ENCODE data around the gene TSNAXIP1. TPM values are rescaled to one million over a fixed set of nuclear protein-coding genes. Genes with fewer than 3 reads are reported as not detected.

TSNAXIP1 gene
- total and polyA plus RNA-seq, 4 donors: 0.09 to 1.5 (median 0.69) TPM

GRCh38 chr16:67763066-67763465 lies 43.6 kb upstream of the TSNAXIP1 start:
- DNase-seq (ENCODE audit: low spot score): no peak

More at GRCh38 chr16:67763066-67763465, 43.6 kb upstream of the TSNAXIP1 start:
- Histone ChIP-seq H3K4me3 (ENCODE audit: low read depth in 1 of 3, low read length in 3 of 3) (no peak overlapping the region), H3K9me3 (ENCODE audit: control insufficient read depth in 4 of 4, low read length in 3 of 4) (no peaks in the 10 kb centered on the region), H3K4me1 (ENCODE audit: control insufficient read depth in 4 of 4, insufficient read depth in 4 of 4, low read length in 3 of 4) (peaks cover 2 to 33% (median 17%) of the 10 kb centered on the region in 4 donors), H3K27me3 (ENCODE audit: control insufficient read depth in 4 of 4, insufficient read depth in 4 of 4, low read length in 3 of 4) (no peaks in the 10 kb centered on the region), H3K36me3 (ENCODE audit: control insufficient read depth in 4 of 4, insufficient read depth in 3 of 4, low read depth in 1 of 4, low read length in 3 of 4) (peaks cover 0 to 16% (median 4%) of the 10 kb centered on the region in 4 donors), H3K9ac (ENCODE audit: low read depth in 1 of 2, low read length in 2 of 2) (no peak overlapping the region), H3K27ac (ENCODE audit: low read depth in 1 of 2, low read length in 2 of 2) (peak overlapping the region in 1 of 2 donors; percentile 22)
- WGBS: 95% methylated on average over 5 of the region's 5 CpGs
- TF ChIP-seq CTCF (IDR thresholded peaks at IDR 0.05; ENCODE audit: low read depth, low read length, missing input control) (no peak), GABPA (IDR thresholded peaks at IDR 0.05 in 1 of 2, conservative IDR thresholded peaks at IDR 0.05 in 1 of 2) (no peak), NR2F2 (IDR thresholded peaks at IDR 0.05) (no peak), EGR1 (IDR thresholded peaks at IDR 0.05; ENCODE audit: low read depth in 2 of 2) (no peak), ATF3 (IDR thresholded peaks at IDR 0.05) (no peak), YY1 (IDR thresholded peaks at IDR 0.05) (no peak), ZBTB33 (IDR thresholded peaks at IDR 0.05) (no peak), MAX (IDR thresholded peaks at IDR 0.05) (no peak), HNF4G (IDR thresholded peaks at IDR 0.05) (no peak), JUND (IDR thresholded peaks at IDR 0.05) (no peak), SP1 (IDR thresholded peaks at IDR 0.05) (no peak), REST (IDR thresholded peaks at IDR 0.05) (no peak), RAD21 (IDR thresholded peaks at IDR 0.05) (no peak), TAF1 (conservative IDR thresholded peaks at IDR 0.05) (no peak), RXRA (IDR thresholded peaks at IDR 0.05) (no peak), FOXA2 (IDR thresholded peaks at IDR 0.05) (no peak), FOXA1 (IDR thresholded peaks at IDR 0.05) (no peak), HNF4A (conservative IDR thresholded peaks at IDR 0.05) (no peak)
